H9 (cell line): ENCODE results near the gene MGRN1. TPM values are rescaled to one million over a fixed set of nuclear protein-coding genes. Genes with fewer than 3 reads are reported as not detected.

Experiments
- DNase-seq: peaks from one replicate; pipeline ENCODE4 v3.0.0-alpha.2; 2017
- H2AFZ ChIP-seq: one replicate; pipeline ENCODE4 v1.6.1; 2013; ENCODE audit warnings: mild to moderate bottlenecking, low read length, control low read depth, moderate library complexity
- H2AK5ac ChIP-seq: 2 replicates; pipeline ENCODE4 v1.6.1; 2013; ENCODE audit warnings: low read length, control low read depth, mixed read lengths; ENCODE audit not compliant: insufficient read length
- H2BK120ac ChIP-seq: one replicate; pipeline ENCODE4 v1.6.1; 2013; ENCODE audit warnings: low read depth, mild to moderate bottlenecking, low read length, control low read depth, inconsistent platforms; ENCODE audit not compliant: poor library complexity, severe bottlenecking
- H2BK12ac ChIP-seq: 2 replicates; pipeline ENCODE4 v1.6.1; 2013; ENCODE audit warnings: low read length, control low read depth, mixed read lengths, low read depth; ENCODE audit not compliant: insufficient read length
- H2BK15ac ChIP-seq: 2 replicates; pipeline ENCODE4 v1.6.1; 2013; ENCODE audit warnings: low read depth, low read length, control low read depth
- H2BK20ac ChIP-seq: one replicate; pipeline ENCODE4 v1.6.1; 2013; ENCODE audit warnings: low read depth, mild to moderate bottlenecking, low read length, control low read depth, inconsistent platforms; ENCODE audit not compliant: poor library complexity, severe bottlenecking
- H2BK5ac ChIP-seq: 2 replicates; pipeline ENCODE4 v1.6.1; 2013; ENCODE audit warnings: low read length, control low read depth, mixed read lengths; ENCODE audit not compliant: insufficient read length
- H3K14ac ChIP-seq: 2 replicates; pipeline ENCODE4 v1.6.1; 2013; ENCODE audit warnings: low read length, control low read depth; ENCODE audit not compliant: insufficient read depth
- H3K18ac ChIP-seq: 2 replicates; pipeline ENCODE4 v1.6.1; 2013; ENCODE audit warnings: low read depth, mild to moderate bottlenecking, mixed read lengths, low read length, control low read depth; ENCODE audit not compliant: insufficient read length
- H3K23ac ChIP-seq: 2 replicates; pipeline ENCODE4 v1.6.1; 2013; ENCODE audit warnings: low read length, control low read depth, mixed read lengths, low read depth; ENCODE audit not compliant: insufficient read length
- H3K23me2 ChIP-seq: 2 replicates; pipeline ENCODE4 v1.6.1; 2013; ENCODE audit warnings: low read depth, mild to moderate bottlenecking, mixed read lengths, low read length, control low read depth; ENCODE audit not compliant: insufficient read length, poor library complexity, severe bottlenecking
- H3K27ac ChIP-seq: 2 replicates; pipeline ENCODE4 v1.5.1; 2013; ENCODE audit warnings: low read length, control low read depth, mixed read lengths, low read depth; ENCODE audit not compliant: insufficient read length
- H3K27me3 ChIP-seq: 2 replicates; pipeline ENCODE4 v1.6.1; 2013; ENCODE audit warnings: low read length, control low read depth, inconsistent platforms; ENCODE audit not compliant: insufficient read depth
- H3K4ac ChIP-seq: 2 replicates; pipeline ENCODE4 v1.6.1; 2013; ENCODE audit warnings: low read depth, mild to moderate bottlenecking, control low read depth, inconsistent platforms, low read length, moderate library complexity
- H3K4me1 ChIP-seq: 2 replicates; pipeline ENCODE4 v1.6.1; 2013; ENCODE audit warnings: low read length, control low read depth, inconsistent platforms; ENCODE audit not compliant: insufficient read depth
- H3K4me2 ChIP-seq: 2 replicates; pipeline ENCODE4 v1.6.1; 2013; ENCODE audit warnings: low read length, control low read depth, mixed read lengths; ENCODE audit not compliant: insufficient read length, insufficient read depth
- H3K56ac ChIP-seq: 2 replicates; pipeline ENCODE4 v1.6.1; 2013; ENCODE audit warnings: low read depth, mild to moderate bottlenecking, mixed read lengths, low read length, control low read depth; ENCODE audit not compliant: insufficient read length
- H3K79me1 ChIP-seq: 2 replicates; pipeline ENCODE4 v1.6.1; 2013; ENCODE audit warnings: low read depth, mild to moderate bottlenecking, moderate library complexity, low read length, control low read depth, inconsistent platforms; ENCODE audit not compliant: insufficient read depth, poor library complexity, severe bottlenecking
- H3K79me2 ChIP-seq: 2 replicates; pipeline ENCODE4 v1.6.1; 2013; ENCODE audit warnings: low read length, control low read depth, inconsistent platforms; ENCODE audit not compliant: insufficient read depth
- H3K9ac ChIP-seq: 2 replicates; pipeline ENCODE4 v1.6.1; 2013; ENCODE audit warnings: low read length, control low read depth, mixed read lengths; ENCODE audit not compliant: insufficient read length; ENCODE audit errors: extremely low read depth
- H3K9me3 ChIP-seq: one replicate; pipeline ENCODE4 v1.6.1; 2013; ENCODE audit warnings: low read depth, low read length, inconsistent platforms; ENCODE audit not compliant: control insufficient read depth
- H3T11ph ChIP-seq: one replicate; pipeline ENCODE4 v1.6.1; 2013; ENCODE audit warnings: mild to moderate bottlenecking, low read length, control low read depth, inconsistent platforms
- H4K20me1 ChIP-seq: one replicate; pipeline ENCODE4 v1.6.1; 2013; ENCODE audit not compliant: control insufficient read depth, insufficient read length, insufficient read depth
- H4K5ac ChIP-seq: 2 replicates; pipeline ENCODE4 v1.6.1; 2013; ENCODE audit warnings: low read depth, mild to moderate bottlenecking, mixed read lengths, low read length, control low read depth; ENCODE audit not compliant: insufficient read length
- H4K8ac ChIP-seq: replicated peaks from 2 replicates; pipeline ENCODE4 v1.6.1; 2013; ENCODE audit warnings: low read length, control low read depth, mixed read lengths, low read depth; ENCODE audit not compliant: insufficient read length
- H4K91ac ChIP-seq: 2 replicates; pipeline ENCODE4 v1.6.1; 2013; ENCODE audit warnings: low read depth, mild to moderate bottlenecking, moderate library complexity, mixed read lengths, low read length, control low read depth; ENCODE audit not compliant: insufficient read length
- H3K27ac Mint-ChIP-seq, 3 experiments: 2 replicates in 2 of 3; 3 replicates in 1 of 3; pipeline ENCODE4 v1.8.0; 2020 to 2021; ENCODE audit warnings: mixed read lengths in 3 of 3, mild to moderate bottlenecking in 1 of 3, moderate library complexity in 1 of 3
- H3K27me3 Mint-ChIP-seq: 2 replicates; pipeline ENCODE4 v1.8.0; 2021; ENCODE audit warnings: low read depth, mild to moderate bottlenecking, moderate library complexity, mixed read lengths
- H3K36me3 Mint-ChIP-seq, 3 experiments: 2 replicates in 2 of 3; 3 replicates in 1 of 3; pipeline ENCODE4 v1.8.0; 2020 to 2021; ENCODE audit warnings: low read depth in 3 of 3, mixed read lengths in 3 of 3; ENCODE audit not compliant: insufficient read depth in 1 of 3
- H3K4me1 Mint-ChIP-seq, 2 experiments: 2 replicates each; pipeline ENCODE4 v1.8.0; 2020; ENCODE audit warnings: mixed read lengths in 2 of 2
- H3K4me3 Mint-ChIP-seq, 2 experiments: 2 replicates in 1 of 2; 3 replicates in 1 of 2; pipeline ENCODE4 v1.8.0; 2020 to 2021; ENCODE audit warnings: mild to moderate bottlenecking in 2 of 2, mixed read lengths in 2 of 2, moderate library complexity in 1 of 2
- H3K9me3 Mint-ChIP-seq, 2 experiments: 2 replicates in 1 of 2; 3 replicates in 1 of 2; pipeline ENCODE4 v1.8.0; 2020; ENCODE audit warnings: mild to moderate bottlenecking in 2 of 2, mixed read lengths in 2 of 2, moderate library complexity in 1 of 2
- WGBS: extraction: QIAGEN DNeasy Blood & Tissue Kit; methylation state at CpG from one replicate; pipeline ENCODE4 v1.1.7; 2013; ENCODE audit warnings: missing lambda C conversion rate, low lambda C conversion rate, mixed read lengths; ENCODE audit not compliant: insufficient read length; ENCODE audit errors: extremely low coverage; 5-methylcytosine and 5-hydroxymethylcytosine counted together
- total RNA-seq: library from RNA; stranded (reverse); gene quantifications from 2 replicates; pipeline ENCODE4 v1.2.1, GENCODE V29; 2021
- TF ChIP-seq, protein P1 (sequence below): fragments of 200-600 bp; sonication (generic); conservative IDR thresholded peaks from 3 replicates; pipeline ENCODE4 v1.8.0; 2021; ENCODE audit warnings: antibody characterized with exemption, mild to moderate bottlenecking

Gene MGRN1
- total RNA-seq, 1 experiment from 2014 or later = 91.6 TPM

DNA sequence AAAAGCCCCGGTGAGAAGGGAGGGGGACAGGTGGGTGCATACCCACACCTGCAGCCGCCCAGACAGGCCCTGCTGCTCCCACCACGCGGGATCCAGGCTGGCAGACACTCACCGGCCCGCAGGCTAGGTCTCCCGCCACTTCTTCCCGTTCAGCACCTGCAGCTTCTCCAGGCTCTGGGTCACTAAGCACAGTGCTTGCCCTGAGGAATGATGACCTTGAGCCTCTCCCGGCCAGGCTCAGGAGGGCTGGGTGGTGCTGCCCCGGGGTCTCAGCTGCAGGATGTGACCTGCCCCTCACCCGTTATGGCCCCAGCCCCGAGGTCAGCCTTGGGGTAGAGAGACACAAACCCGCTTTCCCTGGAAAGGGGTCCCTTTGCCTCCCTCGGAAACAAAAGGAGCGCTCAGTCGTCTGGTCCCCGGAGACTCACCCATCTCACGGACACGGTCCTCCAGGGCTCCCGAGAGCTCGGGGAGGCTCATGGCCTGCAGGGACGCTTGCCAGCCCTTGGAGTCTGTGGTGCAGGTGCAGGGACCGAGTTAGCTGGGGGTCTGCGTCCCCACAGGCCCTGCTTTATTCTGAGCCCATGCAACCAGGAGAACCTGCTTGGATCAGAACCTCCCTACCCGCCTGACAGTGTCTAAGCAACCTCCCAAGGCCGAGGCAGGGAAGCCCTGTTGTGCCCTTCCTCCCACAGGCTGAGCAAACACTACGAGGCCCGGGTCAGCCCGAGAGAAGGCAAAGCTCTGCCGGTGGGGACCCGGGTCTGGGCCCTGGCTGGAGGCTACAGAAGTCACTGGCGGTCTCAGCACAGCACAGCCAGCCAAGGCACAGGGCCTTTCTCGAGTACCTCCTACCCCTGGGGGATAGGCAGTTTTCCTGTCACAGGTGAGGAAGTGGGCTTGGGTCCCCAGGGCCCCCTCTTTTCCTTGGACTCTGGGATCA is 72.5 kb downstream of the MGRN1 start:
- no peak overlapping the region for H2AK5ac ChIP-seq
- no peak overlapping the region for H3K56ac ChIP-seq
- H3K4me2 ChIP-seq = no peak overlapping the region
- no peak overlapping the region for H3K23ac ChIP-seq
- H2BK12ac ChIP-seq = no peak overlapping the region
- WGBS = no CpG with 5 or more reads among the region's 33 CpGs
- peaks cover 2% of the 10 kb centered on the region; the same call in 1 of the 2 replicates for H3K27me3 Mint-ChIP-seq
- no peak overlapping the region for H4K91ac ChIP-seq
- no peaks in the 10 kb centered on the region for H3K79me2 ChIP-seq
- no peak overlapping the region for H4K5ac ChIP-seq
- no peak overlapping the region for H4K8ac ChIP-seq
- H3K27ac ChIP-seq = no peak overlapping the region
- no peak for DNase-seq
- no peaks in the 10 kb centered on the region for H3K27me3 ChIP-seq
- H3K4me1 Mint-ChIP-seq = peaks cover 2 to 3% of the 10 kb centered on the region in 2 experiments; a peak in 2 of 4 replicates
- H3K9me3 Mint-ChIP-seq = no peaks in the 10 kb centered on the region
- H3T11ph ChIP-seq = no peak overlapping the region
- no peak overlapping the region for H2BK120ac ChIP-seq
- no peak overlapping the region for H2BK20ac ChIP-seq
- H3K79me1 ChIP-seq = no peaks in the 10 kb centered on the region
- H3K14ac ChIP-seq = no peak overlapping the region
- H2BK15ac ChIP-seq = no peak overlapping the region
- H3K23me2 ChIP-seq = peaks cover 3% of the 10 kb centered on the region
- no peak overlapping the region for H3K9ac ChIP-seq
- TF ChIP-seq, protein P1, sequence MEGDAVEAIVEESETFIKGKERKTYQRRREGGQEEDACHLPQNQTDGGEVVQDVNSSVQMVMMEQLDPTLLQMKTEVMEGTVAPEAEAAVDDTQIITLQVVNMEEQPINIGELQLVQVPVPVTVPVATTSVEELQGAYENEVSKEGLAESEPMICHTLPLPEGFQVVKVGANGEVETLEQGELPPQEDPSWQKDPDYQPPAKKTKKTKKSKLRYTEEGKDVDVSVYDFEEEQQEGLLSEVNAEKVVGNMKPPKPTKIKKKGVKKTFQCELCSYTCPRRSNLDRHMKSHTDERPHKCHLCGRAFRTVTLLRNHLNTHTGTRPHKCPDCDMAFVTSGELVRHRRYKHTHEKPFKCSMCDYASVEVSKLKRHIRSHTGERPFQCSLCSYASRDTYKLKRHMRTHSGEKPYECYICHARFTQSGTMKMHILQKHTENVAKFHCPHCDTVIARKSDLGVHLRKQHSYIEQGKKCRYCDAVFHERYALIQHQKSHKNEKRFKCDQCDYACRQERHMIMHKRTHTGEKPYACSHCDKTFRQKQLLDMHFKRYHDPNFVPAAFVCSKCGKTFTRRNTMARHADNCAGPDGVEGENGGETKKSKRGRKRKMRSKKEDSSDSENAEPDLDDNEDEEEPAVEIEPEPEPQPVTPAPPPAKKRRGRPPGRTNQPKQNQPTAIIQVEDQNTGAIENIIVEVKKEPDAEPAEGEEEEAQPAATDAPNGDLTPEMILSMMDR = no peak
- no peak overlapping the region for H3K18ac ChIP-seq
- H3K27ac Mint-ChIP-seq = no peak overlapping the region
- H2AFZ ChIP-seq = no peak overlapping the region
- no peaks in the 10 kb centered on the region for H3K9me3 ChIP-seq
- no peak overlapping the region for H3K4ac ChIP-seq
- no peak overlapping the region for H3K4me3 Mint-ChIP-seq
- H4K20me1 ChIP-seq = no peaks in the 10 kb centered on the region
- H3K36me3 Mint-ChIP-seq = peaks cover 14 to 58% (median 45%) of the 10 kb centered on the region in 3 experiments; a peak in 6 of 7 replicates
- no peaks in the 10 kb centered on the region for H3K4me1 ChIP-seq
- H2BK5ac ChIP-seq = no peak overlapping the region
